Measurements from ENCODE around the gene SPINK4.

Gene SPINK4

GRCh38 chr9:33230756-33231622 lies 9.0 kb upstream of the SPINK4 start:
- DNase-seq: no peak

- DNase-seq: no peak
These were observed 8.4 kb upstream of the SPINK4 start for GRCh38 chr9:33231623-33231942.

- DNase-seq: no peak
These were observed 7.2 kb upstream of the SPINK4 start for GRCh38 chr9:33232815-33233214.

- peak; percentile 37 for DNase-seq
These were observed 6.2 kb upstream of the SPINK4 start for GRCh38 chr9:33233626-33234342.

GRCh38 chr9:33234511-33235467 lies 5.2 kb upstream of the SPINK4 start:
- DNase-seq: no peak

GRCh38 chr9:33236571-33236970 lies 3.4 kb upstream of the SPINK4 start:
- no peak for DNase-seq

GRCh38 chr9:33241298-33241697 lies 1.3 kb downstream of the SPINK4 start:
- no peak for DNase-seq

GRCh38 chr9:33242609-33243134 lies 2.7 kb downstream of the SPINK4 start:
- DNase-seq: no peak

GRCh38 chr9:33244137-33244784 lies 4.3 kb downstream of the SPINK4 start:
- DNase-seq: no peak

GRCh38 chr9:33245341-33245740 lies 5.4 kb downstream of the SPINK4 start:
- DNase-seq: no peak

GRCh38 chr9:33246269-33246860 lies 6.4 kb downstream of the SPINK4 start:
- no peak for DNase-seq

- no peak for DNase-seq
These were observed 8.6 kb downstream of the SPINK4 start for GRCh38 chr9:33248606-33249005.

GRCh38 chr9:33249087-33249658 lies 9.2 kb downstream of the SPINK4 start:
- DNase-seq: no peak

GRCh38 chr9:33249983-33250382 lies 10.0 kb downstream of the SPINK4 start:
- no peak for DNase-seq

- no peak for DNase-seq
These were observed 10.6 kb downstream of the SPINK4 start for GRCh38 chr9:33250458-33250995.

- no peak for DNase-seq
These were observed 14.2 kb downstream of the SPINK4 start for GRCh38 chr9:33254211-33254610.

- DNase-seq: no peak
These were observed 15.0 kb downstream of the SPINK4 start for GRCh38 chr9:33255014-33255413.

GRCh38 chr9:33255471-33255870 lies 15.5 kb downstream of the SPINK4 start:
- no peak for DNase-seq

- DNase-seq: no peak
These were observed 16.3 kb downstream of the SPINK4 start for GRCh38 chr9:33256236-33256635.

- no peak for DNase-seq
These were observed 17.3 kb downstream of the SPINK4 start for GRCh38 chr9:33257276-33257675.

GRCh38 chr9:33260372-33260771 lies 20.4 kb downstream of the SPINK4 start:
- no peak for DNase-seq
